CD4-positive, alpha-beta T cell treated with Interleukin-4 for 4 hours (primary cell): ENCODE results near the gene SEPSECS.

Source experiments
- DNase-seq: peaks from one replicate; pipeline ENCODE4 v3.0.0-alpha.2; 2020

Gene SEPSECS

DNA sequence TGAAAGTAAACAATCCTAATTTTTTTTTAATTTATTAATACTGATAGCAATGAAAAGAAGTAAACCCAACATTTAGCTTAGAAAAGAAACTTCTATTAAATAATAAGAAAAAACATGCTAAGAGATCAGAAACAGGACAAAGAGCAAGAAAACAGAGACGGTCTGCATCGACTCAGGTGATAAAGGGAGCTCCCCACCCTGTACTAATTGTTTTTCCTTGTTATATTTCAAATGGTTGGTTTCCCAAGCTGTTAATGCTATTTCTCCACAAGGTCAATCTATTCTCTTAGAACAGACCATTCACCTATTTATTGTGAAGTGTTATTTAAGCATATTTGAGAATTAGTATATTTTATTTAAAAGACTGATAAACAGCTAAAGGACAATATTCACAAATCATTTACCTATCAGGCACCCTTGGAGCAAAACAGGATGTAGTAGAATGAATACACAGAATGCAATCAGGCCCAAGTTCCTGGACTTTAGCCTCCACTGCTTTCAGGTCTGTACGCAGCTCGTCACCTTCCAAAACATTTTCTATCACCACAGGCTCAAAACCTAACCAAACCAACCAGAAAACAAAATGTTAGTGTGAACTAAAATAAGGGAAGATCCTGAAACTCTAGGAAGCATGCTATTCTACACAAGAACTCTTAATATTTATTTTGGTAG is 5.5 kb downstream of the SEPSECS start:
- no peak for DNase-seq

DNA sequence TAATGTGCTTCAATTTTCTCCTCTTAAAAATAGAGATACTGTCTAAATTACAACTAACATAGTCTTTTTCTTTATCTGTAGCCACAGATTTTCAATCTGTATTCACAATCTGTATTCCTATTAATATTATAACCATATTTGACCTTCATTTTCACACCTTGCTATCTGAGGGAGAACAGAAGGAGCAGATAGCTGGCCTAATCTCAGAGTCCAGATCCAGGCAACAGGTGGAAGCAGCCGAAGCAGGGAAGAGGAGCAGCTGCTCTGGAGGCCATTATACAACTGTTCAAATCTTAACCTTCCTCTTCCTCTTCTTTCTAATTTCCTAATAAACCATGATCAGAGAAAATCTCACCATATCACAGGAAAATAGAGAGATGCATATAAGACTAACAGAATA is 14.2 kb downstream of the SEPSECS start:
- no peak for DNase-seq

DNA sequence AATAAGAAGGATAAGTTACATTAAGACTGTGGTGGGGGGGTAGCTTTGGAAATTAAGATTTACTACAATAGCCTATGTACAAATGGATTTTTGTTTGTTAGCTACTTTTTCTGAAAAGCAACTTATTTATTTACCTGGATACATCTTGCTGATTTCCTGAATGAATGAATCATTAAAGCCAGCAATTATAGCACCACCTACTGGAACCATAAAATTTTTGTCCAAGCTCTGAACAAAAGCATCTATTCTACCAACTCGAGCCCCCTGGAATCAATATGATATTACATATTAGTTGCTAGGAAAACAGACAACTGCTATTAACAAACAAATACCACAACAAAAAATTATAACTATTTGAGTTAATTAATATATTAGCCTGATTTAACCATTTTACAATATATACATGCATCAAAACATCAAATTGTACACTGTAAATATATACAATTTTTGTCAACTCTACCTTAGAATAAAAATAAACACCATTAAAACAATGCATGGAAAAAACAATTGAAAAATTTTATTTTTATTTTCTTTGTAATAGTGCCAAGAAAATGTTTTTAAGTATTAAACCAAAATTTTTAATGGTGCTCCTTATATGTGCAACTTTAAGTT is 15.3 kb downstream of the SEPSECS start:
- peak; percentile 34 for DNase-seq

GRCh38 chr4:25142468-25142867 is 17.8 kb downstream of the SEPSECS start:
- DNase-seq, result no peak

- DNase-seq, result no peak
These were observed 18.7 kb downstream of the SEPSECS start for GRCh38 chr4:25141592-25141991.

DNA sequence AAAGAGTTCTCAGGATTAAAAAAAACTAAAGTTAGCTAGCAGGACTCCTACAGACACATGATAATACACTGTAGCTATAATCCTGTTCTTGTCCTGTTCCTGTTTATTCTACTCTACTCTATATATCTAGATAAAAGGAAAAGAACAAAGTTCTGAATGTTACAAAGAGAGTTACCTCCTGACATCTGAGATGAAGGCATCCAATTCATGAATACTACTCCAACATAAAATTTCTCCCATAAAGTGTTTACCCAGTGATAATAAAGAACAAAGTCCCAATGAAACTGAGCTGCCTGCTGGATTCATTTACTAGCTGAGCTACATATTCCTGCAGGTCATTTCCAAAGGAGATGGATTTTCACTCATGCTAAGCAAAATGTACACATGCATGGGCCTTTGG is 27.1 kb downstream of the SEPSECS start:
- no peak for DNase-seq

GRCh38 chr4:25131926-25132325 is 28.3 kb downstream of the SEPSECS start:
- DNase-seq, result no peak

- DNase-seq, result no peak
These were observed 28.9 kb downstream of the SEPSECS start for GRCh38 chr4:25131381-25131780.

DNA sequence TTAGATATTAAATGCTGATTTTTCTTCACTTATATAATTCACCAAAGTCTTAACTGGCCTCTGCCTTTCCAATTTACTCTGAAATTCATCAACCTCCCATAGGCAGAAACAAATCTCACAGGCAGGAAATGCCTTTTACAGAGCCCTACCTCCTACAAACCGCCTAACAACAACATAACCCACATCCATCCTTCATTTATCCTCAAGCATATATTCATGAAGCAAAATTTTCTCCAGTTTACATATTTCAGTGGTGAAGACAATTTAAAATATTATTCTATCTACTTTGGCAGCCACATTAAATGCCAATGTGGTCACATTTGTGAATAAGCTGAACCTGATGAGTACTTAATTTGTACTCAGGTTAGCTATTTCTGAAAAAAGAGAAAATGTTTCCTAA is 30.3 kb downstream of the SEPSECS start:
- DNase-seq, result no peak

- no peak for DNase-seq
These were observed 31.6 kb downstream of the SEPSECS start for GRCh38 chr4:25128671-25129070.

- no peak for DNase-seq
These were observed 37.0 kb downstream of the SEPSECS start for GRCh38 chr4:25123236-25123635.

DNA sequence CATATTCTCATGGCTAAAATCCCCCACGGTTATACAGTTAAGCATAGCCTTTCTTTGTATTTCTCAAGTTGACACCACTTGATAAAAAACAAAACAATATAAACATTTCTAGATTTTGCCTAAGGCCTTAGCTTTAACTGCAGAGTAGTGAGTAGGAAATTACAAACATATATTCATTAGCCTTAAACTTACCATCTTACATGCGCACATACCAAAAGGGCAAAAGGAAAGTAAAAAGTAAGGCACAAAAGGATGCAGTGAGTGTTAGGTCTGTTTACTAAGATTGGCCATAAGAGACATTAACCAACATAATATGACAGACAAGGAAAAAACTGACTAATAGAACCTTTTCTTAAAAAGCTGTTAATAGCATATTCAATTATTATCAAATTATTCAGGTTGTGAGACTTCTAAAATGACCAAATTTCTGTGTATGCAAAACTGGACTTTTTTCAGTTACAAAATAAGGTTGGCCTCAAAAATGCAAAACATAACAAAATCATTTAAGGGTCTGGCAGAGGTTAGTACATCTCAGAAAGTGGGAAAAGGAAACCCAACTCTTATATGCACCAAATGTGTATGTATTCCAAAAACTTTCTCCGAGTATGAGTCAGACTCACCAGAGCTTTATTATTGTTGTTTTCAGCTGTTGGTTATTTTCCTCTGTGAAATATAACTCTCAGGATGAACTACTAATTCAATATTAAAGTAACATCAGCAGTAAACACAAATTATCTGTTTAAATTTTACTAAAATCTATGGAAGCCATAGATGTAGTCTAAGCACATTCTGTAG is 39.9 kb downstream of the SEPSECS start:
- no peak for DNase-seq

DNA sequence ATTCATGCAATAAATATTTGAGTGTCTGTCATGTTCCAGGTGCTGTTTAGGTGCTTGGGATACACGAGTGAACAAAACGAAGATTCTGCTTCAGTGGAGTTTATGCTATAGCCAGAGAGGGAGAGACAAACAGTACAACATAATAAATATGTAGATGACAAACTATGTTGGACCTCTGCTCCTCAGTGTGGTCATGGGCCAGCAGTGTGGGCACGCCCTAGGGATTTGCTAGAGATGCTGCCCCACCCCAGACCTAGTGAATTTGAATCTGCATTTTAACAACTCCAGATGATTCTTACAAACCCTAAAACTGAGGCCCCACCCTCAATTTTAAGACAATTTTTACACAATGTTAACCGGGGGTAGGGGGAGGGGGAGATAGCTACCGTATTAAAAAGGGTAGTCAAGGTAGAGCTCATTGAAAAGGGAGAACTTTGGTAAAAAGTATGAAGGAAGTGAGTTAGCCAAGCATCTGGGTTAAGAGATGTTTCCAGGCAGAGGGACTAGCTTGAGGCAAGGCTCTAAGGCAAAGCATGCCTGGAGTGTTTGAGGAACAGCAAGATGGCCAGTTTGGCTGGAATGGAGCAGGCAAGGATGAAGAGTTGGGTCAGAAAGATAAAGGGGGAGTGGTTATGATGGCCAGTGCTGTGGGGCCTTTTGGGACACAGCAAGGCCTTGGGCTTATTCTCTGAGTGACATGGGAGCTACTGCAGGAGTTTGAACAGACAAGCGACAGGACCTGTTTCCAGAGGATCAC is 42.4 kb downstream of the SEPSECS start:
- DNase-seq, result no peak

GRCh38 chr4:25117274-25117673 is 43.0 kb downstream of the SEPSECS start:
- no peak for DNase-seq

DNA sequence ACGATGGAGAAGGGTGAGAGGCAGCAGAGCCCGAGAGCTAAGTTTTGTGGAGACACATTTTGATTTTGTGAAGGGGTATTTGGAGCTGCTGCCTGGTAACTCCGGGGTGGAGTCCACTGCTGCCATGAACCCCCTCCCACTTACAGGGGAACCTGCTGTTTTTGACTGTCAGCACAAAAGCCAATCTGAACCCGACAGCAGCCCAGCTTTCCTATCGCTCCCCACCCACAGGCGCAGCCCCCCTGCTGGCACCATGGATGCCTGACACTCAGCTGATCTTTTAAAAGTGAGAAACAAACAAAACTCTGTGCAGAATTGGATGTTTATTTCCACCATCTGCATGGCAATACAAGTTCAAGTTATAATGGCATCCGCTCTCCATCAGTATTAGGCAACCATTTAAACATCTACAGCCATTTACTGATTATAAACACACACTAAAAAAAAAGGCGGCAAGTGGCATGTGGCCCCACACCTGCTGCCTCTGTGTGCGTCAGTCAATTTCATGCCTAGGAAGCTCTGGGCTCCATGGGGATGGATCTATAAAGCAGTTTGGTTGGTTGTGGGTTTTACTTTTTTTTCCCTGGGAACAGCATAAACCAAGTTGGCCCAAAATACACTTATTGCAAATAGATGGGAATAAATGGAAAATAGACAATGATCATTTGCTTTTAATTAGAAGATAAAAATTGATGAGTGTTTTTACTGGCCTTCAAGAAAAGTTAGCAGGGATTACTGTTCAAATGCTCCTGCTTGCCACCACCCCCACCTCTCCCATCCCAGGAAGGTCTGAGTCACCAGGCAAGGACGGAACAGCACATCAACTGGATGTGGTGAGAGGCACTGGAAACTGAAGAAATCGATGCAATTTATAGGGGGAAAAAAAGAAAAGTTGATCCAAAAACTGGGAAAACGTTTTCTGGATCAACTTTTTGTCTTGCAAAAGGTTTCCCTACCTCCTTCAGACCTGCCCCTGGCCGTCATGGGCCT is 46.0 kb downstream of the SEPSECS start:
- no peak for DNase-seq

DNA sequence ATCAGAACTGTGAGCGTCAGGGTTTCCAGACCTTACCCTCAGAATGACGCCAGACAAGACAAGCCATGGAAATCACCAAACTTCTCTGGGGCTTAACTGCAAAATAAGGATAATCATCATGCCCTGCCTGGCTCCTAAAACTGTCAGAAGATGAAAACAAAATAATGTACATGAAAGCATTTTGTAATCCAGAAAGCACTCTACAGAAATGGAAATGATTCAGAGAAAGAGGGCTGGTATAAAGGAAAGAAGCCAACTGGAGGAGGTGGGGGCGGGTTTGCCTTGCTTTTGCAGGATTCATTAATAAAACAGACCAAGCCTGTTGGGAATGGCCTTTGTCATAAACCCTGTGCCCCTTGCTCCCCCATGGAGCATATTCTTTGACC is 47.3 kb downstream of the SEPSECS start:
- DNase-seq, result no peak

GRCh38 chr4:25112366-25112994 is 47.8 kb downstream of the SEPSECS start:
- no peak for DNase-seq

GRCh38 chr4:25111648-25112196 is 48.5 kb downstream of the SEPSECS start:
- DNase-seq, result no peak

GRCh38 chr4:25110527-25111329 is 49.5 kb downstream of the SEPSECS start:
- DNase-seq, result no peak

DNA sequence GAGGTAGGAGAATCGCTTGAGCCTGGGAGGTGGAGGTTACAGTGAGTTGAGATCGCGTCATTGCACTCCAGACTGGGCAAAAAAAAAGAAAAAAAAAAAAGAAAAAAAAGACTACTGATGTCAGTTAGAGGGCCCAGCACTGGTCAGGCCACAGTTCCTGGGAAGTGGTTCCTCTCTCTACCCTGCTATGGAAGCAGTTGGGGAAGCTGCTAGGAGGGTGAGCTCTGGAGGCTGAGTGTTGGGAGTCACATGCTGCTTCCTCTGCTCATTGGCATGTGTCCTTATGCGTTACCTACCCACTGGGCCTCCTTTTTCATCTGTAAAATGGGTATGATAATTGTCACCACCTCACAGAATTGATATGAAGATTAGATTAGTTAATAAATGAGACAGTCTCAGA is 50.7 kb downstream of the SEPSECS start:
- DNase-seq, result no peak
